ENCODE data around the gene EXOSC2.

DNA sequence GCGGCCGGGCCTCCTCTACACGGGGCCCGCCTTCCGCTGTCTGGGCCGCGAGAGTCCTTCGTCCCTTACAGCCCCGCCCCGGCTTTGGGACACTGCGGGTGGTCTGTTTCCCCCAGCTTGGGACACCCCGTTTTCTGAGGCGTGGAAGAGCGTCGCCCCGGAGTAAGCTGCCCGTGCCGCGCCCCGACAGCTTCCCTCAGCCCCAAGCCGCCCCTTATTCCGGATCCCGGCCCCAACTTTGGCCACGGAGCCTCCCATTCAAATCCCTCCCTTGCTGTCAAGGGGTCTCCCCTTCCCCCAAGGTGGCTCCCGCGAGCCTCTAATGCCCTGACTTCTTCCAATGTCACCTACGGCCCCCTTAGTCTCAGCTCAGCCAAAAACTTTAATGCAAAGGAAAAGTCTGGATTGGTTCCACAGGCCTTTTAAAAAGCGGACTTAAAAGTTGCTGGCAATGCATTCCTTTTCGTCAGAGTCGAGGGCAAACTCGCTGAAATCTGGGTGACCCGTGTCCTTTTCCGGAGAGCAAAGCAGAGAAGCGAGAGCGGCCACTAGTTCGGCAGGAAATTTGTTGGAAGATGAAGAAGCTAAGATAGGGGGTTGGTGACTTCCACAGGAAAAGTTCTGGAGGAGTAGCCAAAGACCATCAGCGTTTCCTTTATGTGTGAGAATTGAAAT, 19.8 kb downstream of the EXOSC2 start:
- TF ChIP-seq, protein P1, sequence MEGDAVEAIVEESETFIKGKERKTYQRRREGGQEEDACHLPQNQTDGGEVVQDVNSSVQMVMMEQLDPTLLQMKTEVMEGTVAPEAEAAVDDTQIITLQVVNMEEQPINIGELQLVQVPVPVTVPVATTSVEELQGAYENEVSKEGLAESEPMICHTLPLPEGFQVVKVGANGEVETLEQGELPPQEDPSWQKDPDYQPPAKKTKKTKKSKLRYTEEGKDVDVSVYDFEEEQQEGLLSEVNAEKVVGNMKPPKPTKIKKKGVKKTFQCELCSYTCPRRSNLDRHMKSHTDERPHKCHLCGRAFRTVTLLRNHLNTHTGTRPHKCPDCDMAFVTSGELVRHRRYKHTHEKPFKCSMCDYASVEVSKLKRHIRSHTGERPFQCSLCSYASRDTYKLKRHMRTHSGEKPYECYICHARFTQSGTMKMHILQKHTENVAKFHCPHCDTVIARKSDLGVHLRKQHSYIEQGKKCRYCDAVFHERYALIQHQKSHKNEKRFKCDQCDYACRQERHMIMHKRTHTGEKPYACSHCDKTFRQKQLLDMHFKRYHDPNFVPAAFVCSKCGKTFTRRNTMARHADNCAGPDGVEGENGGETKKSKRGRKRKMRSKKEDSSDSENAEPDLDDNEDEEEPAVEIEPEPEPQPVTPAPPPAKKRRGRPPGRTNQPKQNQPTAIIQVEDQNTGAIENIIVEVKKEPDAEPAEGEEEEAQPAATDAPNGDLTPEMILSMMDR (IDR thresholded peaks at IDR 0.05 in 2 of 3, conservative IDR thresholded peaks at IDR 0.05 in 1 of 3; ENCODE audit: borderline replicate concordance in 1 of 3, insufficient read depth in 1 of 3, low read depth in 2 of 3, low read length in 2 of 3) = no peak
- TF ChIP-seq, protein P2, sequence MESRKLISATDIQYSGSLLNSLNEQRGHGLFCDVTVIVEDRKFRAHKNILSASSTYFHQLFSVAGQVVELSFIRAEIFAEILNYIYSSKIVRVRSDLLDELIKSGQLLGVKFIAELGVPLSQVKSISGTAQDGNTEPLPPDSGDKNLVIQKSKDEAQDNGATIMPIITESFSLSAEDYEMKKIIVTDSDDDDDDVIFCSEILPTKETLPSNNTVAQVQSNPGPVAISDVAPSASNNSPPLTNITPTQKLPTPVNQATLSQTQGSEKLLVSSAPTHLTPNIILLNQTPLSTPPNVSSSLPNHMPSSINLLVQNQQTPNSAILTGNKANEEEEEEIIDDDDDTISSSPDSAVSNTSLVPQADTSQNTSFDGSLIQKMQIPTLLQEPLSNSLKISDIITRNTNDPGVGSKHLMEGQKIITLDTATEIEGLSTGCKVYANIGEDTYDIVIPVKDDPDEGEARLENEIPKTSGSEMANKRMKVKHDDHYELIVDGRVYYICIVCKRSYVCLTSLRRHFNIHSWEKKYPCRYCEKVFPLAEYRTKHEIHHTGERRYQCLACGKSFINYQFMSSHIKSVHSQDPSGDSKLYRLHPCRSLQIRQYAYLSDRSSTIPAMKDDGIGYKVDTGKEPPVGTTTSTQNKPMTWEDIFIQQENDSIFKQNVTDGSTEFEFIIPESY (IDR thresholded peaks at IDR 0.05; ENCODE audit: extremely low read depth, insufficient replicate concordance, low read length) = no peak
- TF ChIP-seq SP1 (IDR thresholded peaks at IDR 0.05; ENCODE audit: low read depth) (no peak), ELF1 (IDR thresholded peaks at IDR 0.05; ENCODE audit: borderline replicate concordance, low read depth) (no peak), POLR2AphosphoS5 (IDR thresholded peaks at IDR 0.05; ENCODE audit: low read depth, low read length) (no peak), EZH2 (IDR thresholded peaks at IDR 0.05) (no peak), POLR2A (IDR thresholded peaks at IDR 0.05; ENCODE audit: borderline replicate concordance, extremely low read depth, insufficient read depth, insufficient read length) (no peak), EZH2phosphoT487 (IDR thresholded peaks at IDR 0.05; ENCODE audit: borderline replicate concordance) (no peak), JUND (IDR thresholded peaks at IDR 0.05) (no peak), CBX3 (IDR thresholded peaks at IDR 0.05; ENCODE audit: low read depth) (no peak)
- TF ChIP-seq, protein P3, sequence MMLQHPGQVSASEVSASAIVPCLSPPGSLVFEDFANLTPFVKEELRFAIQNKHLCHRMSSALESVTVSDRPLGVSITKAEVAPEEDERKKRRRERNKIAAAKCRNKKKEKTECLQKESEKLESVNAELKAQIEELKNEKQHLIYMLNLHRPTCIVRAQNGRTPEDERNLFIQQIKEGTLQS (IDR thresholded peaks at IDR 0.05) = no peak
